HG03066 (cell line): ENCODE data around the gene PTK6.
A peak's percentile ranks its signal among the peaks of the same experiment; 100 is the strongest.

ENCODE experiments used
- ATAC-seq: cut with Tn5 transposase; IDR thresholded peaks from one replicate; pipeline ENCODE4 v1.9.1; 2021; ENCODE audit warnings: low read depth; ENCODE audit not compliant: unreplicated experiment

Gene PTK6

DNA sequence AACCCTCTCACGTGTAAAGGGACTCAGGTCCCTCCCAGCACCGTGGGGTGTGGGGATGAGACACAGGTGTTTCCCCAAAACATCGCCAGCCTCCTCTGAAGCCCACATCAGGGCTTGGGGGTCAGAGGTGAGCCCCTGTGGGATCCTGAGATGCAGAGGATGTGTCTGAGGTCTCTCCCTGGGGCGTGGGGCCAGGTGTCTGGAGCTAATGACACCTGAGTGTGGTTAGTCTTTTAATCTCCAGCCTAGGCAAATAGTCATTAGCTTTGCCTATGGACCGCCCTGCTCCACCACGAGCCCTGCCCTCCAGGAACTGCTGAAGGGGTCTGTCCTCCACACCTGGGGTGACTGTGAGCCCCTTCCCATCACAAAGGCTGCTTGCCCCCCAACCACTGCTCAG lies 8.6 kb upstream of the PTK6 start:
- no peak for ATAC-seq

DNA sequence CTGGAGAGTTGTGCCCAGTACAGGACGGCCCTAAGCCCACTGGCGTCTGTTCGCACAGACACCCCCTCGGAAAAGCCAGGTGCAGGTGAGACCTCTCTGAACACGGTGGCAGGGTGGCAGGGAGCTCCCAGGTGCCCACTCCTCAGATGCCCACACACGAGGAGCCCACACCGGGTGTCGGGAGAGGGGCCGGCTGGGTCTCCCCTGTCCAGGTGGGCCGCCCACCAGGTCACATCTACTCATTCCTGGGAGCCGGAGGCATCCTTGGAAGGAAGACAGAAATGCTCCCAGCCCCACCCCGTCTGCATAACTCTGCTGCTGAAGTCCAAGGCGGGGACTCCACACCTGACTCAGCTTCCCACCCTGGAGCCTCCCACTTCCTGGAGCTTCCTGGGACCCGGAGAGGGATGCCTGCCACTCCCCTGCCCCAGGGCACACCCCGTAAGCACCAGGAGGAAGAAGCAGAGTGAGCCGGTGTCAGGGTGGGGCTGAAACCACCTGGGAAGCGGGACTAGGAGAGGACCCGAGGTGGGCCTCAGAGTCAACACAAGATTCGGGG lies 7.9 kb upstream of the PTK6 start:
- no peak for ATAC-seq

DNA sequence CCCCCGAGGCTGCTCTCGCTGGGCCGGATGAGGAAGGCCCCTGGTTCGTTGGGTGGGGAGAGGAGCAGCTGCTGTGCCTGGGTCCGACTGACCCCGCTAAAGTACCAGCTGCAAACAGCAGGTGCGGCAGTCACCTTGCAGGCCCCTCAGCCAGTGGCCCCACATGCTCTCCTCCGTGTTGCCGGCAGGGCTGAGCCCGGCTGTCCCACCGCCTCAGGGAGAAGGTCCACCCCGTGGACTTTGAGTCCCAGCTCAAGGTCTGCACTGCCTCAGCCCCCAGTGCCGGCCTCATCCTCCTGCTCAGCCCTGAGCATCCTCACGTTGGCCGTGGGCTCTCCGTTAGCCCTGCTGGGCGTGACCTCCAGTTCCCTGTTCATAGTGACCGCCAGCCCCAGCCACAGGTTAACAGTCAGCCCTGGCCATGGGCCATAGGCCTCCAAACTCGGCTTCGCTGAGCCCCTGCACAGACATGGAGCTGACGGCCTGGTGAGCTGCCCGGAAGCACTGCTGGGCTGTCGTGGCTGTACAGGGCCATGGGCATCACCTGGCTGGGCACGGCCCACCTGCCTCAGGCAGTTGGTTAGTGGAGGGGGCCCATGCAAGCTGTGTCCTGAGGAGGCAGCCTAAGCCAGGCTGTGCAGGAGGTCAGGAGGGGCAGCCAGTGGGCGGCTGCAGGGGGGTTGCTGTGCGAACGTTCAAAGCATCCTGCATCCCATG lies 7.2 kb upstream of the PTK6 start:
- ATAC-seq: no peak

DNA sequence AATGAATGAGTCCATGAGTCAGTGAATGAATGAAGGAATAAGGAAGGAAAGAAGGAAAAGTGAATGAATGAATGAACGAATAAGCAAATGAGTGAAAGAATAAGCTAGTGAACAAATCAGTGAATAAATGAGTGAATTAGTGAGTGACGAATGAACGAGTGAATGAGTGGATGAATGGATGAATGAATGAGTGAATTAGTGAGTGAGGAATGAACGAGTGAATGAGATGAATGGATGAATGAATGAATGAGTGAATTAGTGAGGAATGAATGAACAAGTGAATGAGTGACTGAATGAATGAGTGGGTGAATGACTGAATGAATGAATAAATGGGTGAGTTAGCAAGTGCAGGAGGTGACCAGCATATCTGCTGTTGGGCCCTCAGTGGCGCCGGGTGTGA lies 6.6 kb upstream of the PTK6 start:
- ATAC-seq: no peak

DNA sequence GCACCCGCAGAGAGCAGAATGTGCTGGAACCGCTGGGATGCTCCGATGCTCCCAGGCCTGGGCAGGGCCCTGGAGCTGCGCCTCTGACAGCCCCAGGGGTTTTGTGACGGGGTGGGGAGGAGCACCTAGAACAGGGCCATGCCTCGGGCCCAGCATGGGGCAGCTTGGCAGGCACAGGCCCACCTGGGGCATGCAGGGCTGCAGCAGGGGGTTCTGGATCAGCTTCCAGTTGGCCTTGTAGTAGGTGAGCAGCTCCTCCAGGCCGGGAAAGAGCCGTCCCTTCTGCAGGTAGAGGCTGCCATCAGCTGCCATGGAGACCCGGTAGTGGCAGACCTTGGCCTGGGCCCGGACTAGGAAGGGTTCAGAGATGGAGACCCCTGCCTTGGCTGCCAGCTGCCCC lies 6.0 kb upstream of the PTK6 start:
- ATAC-seq: no peak

DNA sequence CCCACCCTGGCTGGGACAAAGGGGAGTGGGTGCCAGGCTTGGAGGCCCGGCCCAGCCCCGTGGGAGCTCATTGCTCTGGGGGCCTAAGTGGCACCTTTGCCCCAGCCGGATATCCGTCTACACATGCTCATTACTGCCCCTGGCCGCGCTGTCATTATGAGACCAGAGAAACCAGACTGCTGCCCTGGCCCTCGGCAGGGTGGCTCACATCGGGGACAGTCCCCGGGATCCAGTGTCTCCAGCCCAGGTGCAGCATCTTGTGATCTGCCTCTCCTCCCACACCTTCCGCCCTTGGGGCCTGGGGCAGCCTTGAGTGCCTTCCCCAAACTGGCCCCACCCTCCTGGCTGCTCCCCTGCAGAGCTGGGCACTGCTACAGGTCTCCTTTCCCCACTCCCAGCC lies 5.5 kb upstream of the PTK6 start:
- no peak for ATAC-seq

DNA sequence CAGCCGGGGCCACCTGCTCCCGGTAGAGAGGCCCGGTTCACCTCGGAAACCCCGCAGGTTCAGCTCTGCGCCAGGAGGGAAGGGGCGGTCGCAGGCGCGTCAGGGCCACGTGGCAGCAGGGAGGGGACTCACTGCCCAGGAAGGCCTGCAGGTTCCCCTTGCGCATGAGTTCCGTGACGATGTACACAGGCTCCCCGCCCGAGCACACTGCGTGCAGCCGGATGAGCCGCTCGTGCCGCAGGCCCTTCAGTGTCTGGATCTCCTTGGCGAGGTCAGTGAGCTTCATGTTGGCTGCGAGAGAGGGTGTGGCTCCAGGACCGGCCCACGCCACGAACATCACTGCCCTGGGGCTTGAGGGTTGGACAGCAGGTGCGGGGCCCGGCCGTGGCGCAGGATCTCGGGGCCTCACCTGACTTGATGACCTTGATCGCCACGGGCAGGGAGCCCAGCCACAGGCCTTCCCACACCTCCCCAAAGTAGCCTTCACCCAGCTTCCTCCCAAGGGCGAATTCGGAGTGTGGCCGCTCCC lies 4.9 kb upstream of the PTK6 start:
- ATAC-seq: no peak

DNA sequence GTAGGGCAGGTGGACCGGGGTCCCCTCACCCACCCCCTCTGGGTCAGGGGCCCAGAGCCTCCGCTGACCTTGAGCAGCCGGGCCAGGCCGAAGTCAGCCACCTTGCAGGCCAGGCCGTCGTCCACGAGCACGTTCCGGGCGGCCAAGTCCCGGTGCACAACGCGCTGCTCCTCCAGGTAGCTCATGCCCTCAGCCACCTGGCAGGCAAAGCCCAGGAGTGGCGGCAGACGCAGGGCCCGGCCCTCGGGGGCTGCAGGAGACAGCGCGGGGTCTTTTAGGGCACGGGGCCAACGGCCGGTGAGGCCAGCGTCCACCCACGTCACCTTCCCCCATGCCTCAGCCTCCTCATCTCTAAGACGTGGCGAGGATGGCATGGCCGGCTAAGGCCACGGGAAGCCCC lies 4.2 kb upstream of the PTK6 start:
- ATAC-seq: no peak

DNA sequence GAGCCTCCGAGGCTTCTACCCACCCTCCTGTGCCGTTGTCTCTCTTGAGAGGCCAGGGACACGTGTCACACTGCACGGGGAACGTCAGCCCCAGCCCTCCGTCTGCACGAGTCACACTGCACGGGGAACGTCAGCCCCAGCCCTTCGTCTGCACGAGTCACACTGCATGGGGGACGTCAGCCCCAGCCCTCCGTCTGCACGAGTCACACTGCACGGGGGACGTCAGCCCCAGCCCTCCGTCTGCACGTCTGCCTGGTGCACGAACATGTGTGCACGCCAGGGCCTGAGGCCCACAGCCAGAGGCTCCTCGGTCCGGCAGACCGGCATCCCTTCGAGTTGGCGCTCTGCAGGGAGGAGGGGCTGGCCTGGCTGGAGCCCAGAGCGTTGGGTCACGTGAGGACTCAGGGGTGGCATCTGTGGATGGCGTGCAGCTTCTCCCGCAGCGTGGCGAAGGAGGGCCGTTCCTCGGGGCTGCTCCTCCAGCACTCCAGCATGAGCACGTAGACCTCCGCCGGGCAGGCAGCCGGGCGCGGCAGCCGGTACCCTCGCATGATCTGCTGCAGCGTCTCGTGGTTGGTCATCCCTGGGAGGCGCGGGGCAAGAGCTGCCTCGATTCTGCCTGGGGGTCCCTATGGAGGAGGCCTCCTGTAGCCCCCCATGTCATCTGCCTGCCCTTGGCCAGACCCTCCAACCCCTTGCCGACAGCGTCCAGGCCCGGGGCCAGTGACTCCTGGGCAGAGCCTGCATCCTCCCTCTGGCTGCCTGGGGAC lies 3.4 kb upstream of the PTK6 start:
- ATAC-seq: no peak

DNA sequence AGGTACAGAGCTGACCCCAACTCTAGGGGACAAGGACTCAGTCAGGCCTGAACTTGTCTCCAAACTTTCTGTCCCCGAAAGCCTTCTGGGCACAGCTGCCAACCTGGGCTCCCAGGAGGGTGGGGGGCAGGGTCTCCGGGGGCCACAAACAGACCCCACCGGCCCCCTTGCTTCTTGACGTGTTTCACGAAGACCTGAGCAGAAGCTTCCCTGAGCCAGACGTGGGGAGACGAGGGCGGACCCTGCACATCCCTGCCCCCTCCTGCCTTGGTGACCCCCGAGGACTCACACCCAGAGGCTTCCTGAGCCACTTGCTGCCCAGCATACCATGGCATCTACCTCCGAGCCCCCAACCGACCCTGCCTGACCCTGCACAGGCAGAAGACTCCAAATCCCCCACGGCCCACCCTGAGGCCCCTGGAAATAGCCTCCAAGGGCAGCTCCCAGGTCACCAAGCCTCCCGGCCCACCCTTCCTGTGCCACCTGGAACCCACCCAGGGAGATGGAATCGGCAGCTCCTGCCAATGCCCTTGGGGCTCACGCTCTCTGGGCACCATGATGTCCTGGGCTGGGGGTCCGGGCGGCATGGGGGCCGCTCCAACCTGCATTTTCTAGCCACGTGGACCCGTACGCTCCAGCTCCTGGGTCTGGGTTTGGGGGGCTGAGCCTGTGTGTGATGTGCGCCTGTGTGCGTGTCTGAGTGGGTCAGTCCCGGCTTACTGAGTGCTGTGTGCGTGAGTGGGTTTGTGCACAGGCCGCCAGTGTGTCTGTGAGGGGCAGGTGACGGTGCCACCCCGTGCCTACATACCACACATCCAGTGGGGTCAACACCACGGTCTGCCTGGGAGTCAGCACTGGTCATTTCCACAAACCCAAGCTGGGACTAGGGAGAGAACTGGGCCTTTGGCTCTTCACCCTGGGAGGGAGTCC lies 2.5 kb upstream of the PTK6 start:
- ATAC-seq: no peak

DNA sequence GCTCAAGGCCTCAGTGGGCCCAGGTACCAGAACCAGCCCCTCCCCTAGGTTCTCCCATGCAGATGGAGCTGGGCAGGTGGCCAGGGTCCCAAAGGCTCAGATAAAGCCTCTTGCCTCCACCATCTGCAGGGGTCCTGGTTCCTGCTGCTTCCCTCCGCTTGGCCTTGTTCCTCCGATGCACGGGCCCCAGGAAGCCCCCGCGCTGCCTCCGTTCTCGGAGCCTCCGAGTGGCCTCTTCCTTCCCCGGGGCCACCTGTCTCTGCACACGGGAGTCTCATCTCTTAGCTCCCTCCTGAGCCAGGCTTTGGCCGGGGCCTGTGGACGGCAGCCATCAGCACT lies 1.9 kb upstream of the PTK6 start:
- ATAC-seq: no peak

DNA sequence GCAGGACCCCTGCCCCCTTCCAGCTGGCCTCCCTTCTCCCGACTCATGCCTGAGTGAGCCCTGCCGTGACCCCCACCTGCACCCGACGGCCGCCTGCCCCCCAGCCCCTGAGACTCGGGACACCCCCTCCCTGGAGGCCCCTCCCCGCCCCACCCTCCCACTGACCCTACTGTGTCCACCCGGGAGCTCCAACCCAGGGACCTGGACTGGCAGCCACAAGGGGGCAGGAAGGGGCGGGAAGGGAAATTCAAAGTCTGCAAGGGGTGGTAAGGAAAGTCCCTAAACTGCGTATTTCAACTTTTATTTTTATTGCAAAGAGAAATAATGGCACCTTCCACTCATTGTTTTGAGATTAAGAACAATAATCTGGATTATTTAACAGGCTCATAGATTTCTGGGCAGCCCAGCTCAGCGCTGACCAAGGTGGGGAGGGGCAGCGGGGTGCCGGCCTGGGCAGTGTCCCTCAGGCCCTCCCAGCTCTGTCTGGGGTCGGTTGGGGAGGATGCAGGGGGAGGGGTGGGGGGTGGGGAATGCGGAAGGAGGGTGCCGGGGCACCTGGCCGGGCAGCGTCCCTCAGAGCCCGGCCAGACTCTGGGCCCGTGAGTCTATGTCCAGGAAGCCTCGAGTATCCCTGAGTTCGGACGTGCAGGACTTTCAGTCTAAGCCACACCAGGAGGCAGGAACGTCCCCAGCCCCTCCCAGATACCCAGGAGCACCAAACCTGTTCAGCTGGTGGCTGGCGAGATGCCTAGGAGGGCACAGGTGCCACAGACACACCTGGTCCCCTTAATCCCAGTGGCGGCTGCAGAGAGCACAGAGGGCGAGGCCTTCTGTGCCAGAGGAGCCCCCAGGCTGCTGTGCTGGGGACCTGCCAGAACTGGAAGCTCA lies 1.3 kb upstream of the PTK6 start:
- no peak for ATAC-seq

DNA sequence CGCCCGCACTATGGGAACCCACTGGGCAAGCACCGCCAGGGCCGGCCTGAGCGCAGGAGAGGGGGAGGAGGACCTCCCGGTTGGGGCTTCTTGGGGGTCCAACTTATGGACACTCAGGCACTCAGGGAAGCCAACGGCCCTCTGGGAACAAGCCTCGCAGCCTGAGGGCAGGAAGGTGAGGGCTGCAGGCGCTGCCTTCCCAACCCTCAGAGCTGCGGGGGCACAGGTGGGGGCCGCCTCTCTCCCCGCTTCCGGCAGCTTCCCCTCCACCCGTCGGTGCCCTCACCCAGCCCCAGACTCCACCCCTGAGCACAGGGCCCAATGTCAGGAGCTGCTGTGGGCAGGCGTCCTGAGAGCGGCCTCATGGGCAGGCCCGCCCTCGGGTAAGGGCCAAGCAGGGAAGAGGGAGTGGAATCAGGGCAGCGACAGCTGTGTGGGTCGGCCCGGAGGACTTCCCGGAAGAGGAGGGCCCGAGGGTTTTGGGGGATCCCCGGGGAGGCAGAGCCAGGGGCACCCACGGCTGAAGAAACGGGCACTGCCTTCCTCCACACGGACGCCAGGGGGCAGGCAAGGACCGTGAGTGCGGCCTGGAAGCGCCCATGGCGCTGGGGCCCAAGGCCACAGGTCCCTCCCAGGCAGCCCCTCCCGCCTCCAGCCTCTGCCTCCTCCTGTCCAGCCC lies 488 bp upstream of the PTK6 start:
- peak; percentile 88 for ATAC-seq

DNA sequence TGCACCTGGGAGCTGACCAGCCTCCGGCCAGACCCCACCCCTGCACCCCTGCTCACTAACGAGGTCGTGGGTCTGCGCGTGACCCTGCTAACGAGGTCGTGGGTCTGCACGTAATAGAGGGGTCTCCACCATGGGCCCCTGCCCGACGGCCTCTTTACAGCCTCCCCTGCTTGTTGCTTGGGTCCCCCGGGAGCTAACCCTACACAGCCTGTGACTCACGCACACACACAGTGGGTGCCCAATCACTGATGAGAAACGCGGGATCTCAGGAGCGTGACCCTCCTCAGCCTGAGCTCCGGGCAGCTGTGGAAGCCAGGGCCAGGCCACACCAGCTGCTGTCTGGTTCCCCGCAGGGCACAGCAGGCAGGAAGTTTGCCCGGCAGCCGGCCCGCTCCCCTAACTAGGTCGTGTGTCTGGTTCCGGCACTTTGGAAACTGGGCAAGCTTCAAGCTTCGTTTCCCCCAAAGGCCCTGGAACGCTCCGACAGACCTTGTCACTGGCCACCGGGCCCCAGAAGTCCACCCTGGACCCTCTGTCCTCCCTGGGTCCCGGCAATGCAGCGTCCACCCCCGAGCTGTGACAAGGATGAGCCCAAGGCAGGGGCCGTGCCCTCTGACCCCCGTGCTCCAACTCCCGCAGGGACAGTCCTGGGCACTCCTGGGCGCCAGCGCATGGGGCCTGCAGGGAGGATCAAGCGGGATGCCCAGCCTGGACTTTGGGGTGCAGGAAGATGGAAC lies 767 bp downstream of the PTK6 start:
- no peak for ATAC-seq

DNA sequence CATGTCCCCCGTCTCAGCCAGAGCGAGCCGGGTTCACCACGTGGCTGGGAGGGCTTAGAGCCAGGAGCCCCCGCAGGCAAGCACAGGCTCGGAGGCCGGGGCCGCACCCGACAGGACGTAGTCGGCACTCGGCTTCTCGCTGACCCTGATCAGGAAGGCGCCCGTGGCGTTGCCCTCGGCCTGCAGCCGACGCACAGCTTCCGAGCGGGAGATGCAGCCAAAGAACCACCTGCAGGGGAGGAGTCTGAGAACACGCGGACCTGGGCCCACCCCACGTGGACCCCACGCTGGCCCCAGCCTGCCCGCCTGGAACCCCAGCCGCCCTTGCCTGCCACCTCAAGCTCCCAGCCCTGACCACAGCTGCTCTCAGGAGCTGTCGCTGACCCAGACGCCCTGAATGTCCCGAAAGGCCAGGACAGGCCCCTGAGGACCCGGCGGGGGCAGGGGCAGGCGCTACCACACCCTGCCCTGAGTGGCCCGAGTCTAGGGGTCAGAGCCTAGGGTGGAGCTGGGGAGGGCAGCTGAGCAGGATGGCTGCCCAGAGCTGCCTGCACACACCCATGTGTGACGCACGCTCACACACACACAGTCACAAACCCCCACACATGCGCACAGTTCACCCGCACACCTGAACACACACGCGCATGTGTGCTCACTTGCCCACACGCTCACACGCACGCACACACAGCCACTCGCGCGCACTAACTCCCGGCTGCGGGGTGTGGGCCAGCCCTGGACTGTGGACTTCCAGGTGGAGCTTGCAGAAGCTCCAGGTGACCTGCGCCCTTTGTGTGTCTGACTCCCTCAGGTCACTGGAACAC lies 2.1 kb downstream of the PTK6 start:
- no peak for ATAC-seq

DNA sequence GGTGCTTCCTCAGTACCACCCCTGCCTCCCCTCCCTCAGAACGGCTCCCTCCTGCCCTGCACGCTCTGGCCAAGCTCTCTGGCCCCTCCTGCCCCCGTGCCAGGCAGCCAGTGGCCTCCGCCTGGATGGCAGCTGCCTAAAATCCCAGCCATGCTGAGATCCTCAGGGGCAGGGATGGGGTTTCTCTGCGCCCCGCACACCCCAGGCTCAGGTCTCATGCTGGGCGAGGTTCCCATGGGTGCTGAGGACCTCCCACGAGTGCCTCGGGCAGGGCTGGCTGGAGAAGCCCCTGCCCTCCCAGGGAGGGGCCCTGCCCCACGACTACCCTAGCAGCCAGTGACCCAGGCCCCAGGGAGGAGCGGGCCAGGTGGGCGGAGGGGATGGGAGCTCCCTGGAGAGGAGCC lies 2.7 kb downstream of the PTK6 start:
- ATAC-seq: no peak

DNA sequence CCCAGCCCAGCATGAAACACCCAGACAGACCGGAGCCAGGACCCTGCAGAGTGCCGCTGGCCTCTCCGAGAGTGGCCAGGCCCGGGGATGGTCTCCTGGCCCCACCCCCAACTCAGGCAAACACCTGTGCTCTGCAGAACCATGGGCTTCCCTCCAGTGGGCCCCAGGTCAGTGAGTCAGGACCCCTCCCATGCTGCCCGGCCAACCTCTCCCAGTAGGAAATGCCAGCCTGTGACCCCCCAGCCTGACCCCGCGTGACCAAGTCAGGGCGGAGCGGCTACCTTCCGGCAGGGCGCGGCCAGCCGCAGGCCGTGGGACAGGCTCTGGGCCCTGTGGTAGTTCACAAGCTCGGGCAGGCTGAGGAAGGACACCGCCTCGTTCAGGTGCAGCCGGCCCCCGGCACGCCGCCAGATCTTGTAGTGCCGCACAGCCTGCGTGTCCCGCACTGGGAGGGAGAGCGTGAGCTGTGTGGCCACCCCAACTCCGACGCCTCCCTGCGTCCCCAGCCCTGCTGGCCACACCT lies 3.2 kb downstream of the PTK6 start:
- ATAC-seq: no peak

DNA sequence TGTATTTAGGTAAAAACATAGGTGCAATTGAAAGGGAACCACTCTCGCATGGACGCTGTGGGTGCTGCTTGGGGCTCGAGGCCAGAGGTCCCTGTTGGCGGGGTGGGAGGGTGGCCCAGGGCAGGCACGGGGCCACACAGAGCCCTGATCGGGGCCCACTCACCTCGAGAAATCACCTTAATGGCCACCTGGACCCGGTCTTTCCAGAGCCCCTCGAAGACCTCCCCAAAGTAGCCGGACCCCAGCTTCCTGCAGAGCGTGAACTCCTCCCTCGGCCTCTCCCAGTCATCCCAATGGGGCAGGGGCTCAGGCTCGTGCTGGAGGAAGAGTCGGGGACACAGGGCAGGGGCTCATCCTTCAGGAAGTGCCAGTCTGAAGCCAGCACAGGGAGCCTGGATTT lies 3.8 kb downstream of the PTK6 start:
- no peak for ATAC-seq
